GM23338 (cell line): ENCODE results near the gene BTBD18. TPM values are rescaled to one million over a fixed set of nuclear protein-coding genes. Genes with fewer than 3 reads are reported as not detected.

Experiments used
- ATAC-seq: fragments of 200-7000 bp; cut with Tn5 transposase; 3 replicates; pipeline ENCODE4 v1.9.1; 2020
- DNase-seq: peaks from one replicate; pipeline ENCODE4 v3.0.0-alpha.2; 2015; ENCODE audit warnings: low spot score
- H2AFZ ChIP-seq: fragments of 200-600 bp; sonication (generic); 2 replicates; pipeline ENCODE4 v1.8.0; 2016; ENCODE audit warnings: antibody characterized with exemption, mild to moderate bottlenecking, moderate library complexity
- H3F3A ChIP-seq: fragments of 200-600 bp; sonication (generic); replicated peaks from 2 replicates; pipeline ENCODE4 v1.8.0; 2017; ENCODE audit warnings: antibody characterized with exemption, mixed run types, low read depth
- H3K27ac ChIP-seq: fragments of 200-600 bp; sonication (generic); 2 replicates; pipeline ENCODE4 v1.6.1; 2016; ENCODE audit warnings: low read depth
- H3K27me3 ChIP-seq: fragments of 200-600 bp; sonication (generic); 2 replicates; pipeline ENCODE4 v1.8.0; 2016; ENCODE audit warnings: mild to moderate bottlenecking, mixed run types, moderate library complexity; ENCODE audit not compliant: insufficient read depth
- H3K36me3 ChIP-seq: fragments of 200-600 bp; sonication (generic); 2 replicates; pipeline ENCODE4 v1.8.0; 2016; ENCODE audit warnings: mild to moderate bottlenecking; ENCODE audit not compliant: insufficient read depth
- H3K4me1 ChIP-seq: fragments of 200-600 bp; sonication (generic); 2 replicates; pipeline ENCODE4 v1.8.0; 2016; ENCODE audit warnings: mild to moderate bottlenecking, moderate library complexity; ENCODE audit not compliant: insufficient read depth
- H3K4me2 ChIP-seq: fragments of 200-600 bp; sonication (generic); 2 replicates; pipeline ENCODE4 v1.7.1; 2017; ENCODE audit warnings: mixed run types
- H3K4me3 ChIP-seq: fragments of 200-600 bp; sonication (generic); 2 replicates; pipeline ENCODE4 v1.6.1; 2016; ENCODE audit warnings: mixed run types
- H3K79me2 ChIP-seq: fragments of 200-600 bp; sonication (generic); replicated peaks from 2 replicates; pipeline ENCODE4 v1.8.0; 2017; ENCODE audit warnings: mild to moderate bottlenecking; ENCODE audit not compliant: insufficient read depth
- H3K9me2 ChIP-seq: fragments of 200-600 bp; sonication (generic); 2 replicates; pipeline ENCODE4 v1.8.0; 2017; ENCODE audit not compliant: insufficient read depth
- H4K20me1 ChIP-seq: fragments of 200-600 bp; sonication (generic); replicated peaks from 2 replicates; pipeline ENCODE4 v1.8.0; 2017; ENCODE audit warnings: mild to moderate bottlenecking; ENCODE audit not compliant: insufficient read depth
- H3K27ac Mint-ChIP-seq: 2 replicates; pipeline ENCODE4 v1.8.0; 2020; ENCODE audit warnings: inconsistent platforms, mild to moderate bottlenecking, moderate library complexity, mixed read lengths
- H3K27me3 Mint-ChIP-seq: 3 replicates; pipeline ENCODE4 v1.8.0; 2022; ENCODE audit warnings: low read depth, mild to moderate bottlenecking, moderate library complexity, mixed read lengths, inconsistent platforms; ENCODE audit not compliant: insufficient read depth, poor library complexity
- H3K36me3 Mint-ChIP-seq: 3 replicates; pipeline ENCODE4 v1.8.0; 2021; ENCODE audit warnings: low read depth, mild to moderate bottlenecking, inconsistent platforms, moderate library complexity, mixed read lengths
- H3K4me1 Mint-ChIP-seq: 3 replicates; pipeline ENCODE4 v1.8.0; 2020; ENCODE audit warnings: mild to moderate bottlenecking, inconsistent platforms, mixed read lengths
- H3K4me3 Mint-ChIP-seq: 3 replicates; pipeline ENCODE4 v1.8.0; 2021; ENCODE audit warnings: moderate library complexity, mild to moderate bottlenecking, inconsistent platforms, mixed read lengths
- H3K9me3 Mint-ChIP-seq: 3 replicates; pipeline ENCODE4 v1.8.0; 2020; ENCODE audit warnings: moderate library complexity, mild to moderate bottlenecking, inconsistent platforms, mixed read lengths
- CREB1 ChIP-seq: fragments of 250-450 bp; sonication (Bioruptor Pico); IDR thresholded peaks from 2 replicates; pipeline ENCODE4 v1.5.0; 2020; ENCODE audit warnings: low read depth, mild to moderate bottlenecking, moderate library complexity
- CTCF ChIP-seq, 2 experiments: fragments of 200-600 bp in 1 of 2; sonication (generic) in 1 of 2; conservative IDR thresholded peaks; 2 replicates each; pipeline versions ENCODE4 v1.5.1 to v1.6.1; 2016 to 2017; ENCODE audit warnings: antibody characterized with exemption in 2 of 2, low read depth in 2 of 2, mild to moderate bottlenecking in 2 of 2, moderate library complexity in 1 of 2
- ETS1 ChIP-seq: IDR thresholded peaks from 2 replicates; pipeline ENCODE4 v1.6.1; 2016; ENCODE audit warnings: antibody characterized with exemption
- EZH2 ChIP-seq: fragments of 200-600 bp; sonication (generic); IDR thresholded peaks from one replicate; pipeline ENCODE4 v1.8.0; 2017; ENCODE audit warnings: antibody characterized with exemption, mild to moderate bottlenecking, low read depth; ENCODE audit not compliant: unreplicated experiment
- EZH2phosphoT487 ChIP-seq: fragments of 200-600 bp; sonication (generic); IDR thresholded peaks from one replicate; pipeline ENCODE4 v1.8.1; 2018; ENCODE audit warnings: antibody characterized with exemption; ENCODE audit not compliant: unreplicated experiment
- JUNB ChIP-seq: IDR thresholded peaks from one replicate; pipeline ENCODE4 v1.6.1; 2016; ENCODE audit warnings: antibody characterized with exemption; ENCODE audit not compliant: unreplicated experiment
- NANOG ChIP-seq: IDR thresholded peaks from 2 replicates; pipeline ENCODE4 v1.6.1; 2016; ENCODE audit warnings: antibody characterized with exemption, borderline replicate concordance
- POLR2AphosphoS5 ChIP-seq: IDR thresholded peaks from 2 replicates; pipeline ENCODE4 v1.6.1; 2016; ENCODE audit warnings: antibody characterized with exemption, low read depth
- REST ChIP-seq: IDR thresholded peaks from one replicate; pipeline ENCODE4 v1.6.1; 2018; ENCODE audit warnings: antibody characterized with exemption; ENCODE audit not compliant: unreplicated experiment
- STAT1 ChIP-seq: IDR thresholded peaks from one replicate; pipeline ENCODE4 v1.6.1; 2016; ENCODE audit warnings: antibody characterized with exemption; ENCODE audit not compliant: unreplicated experiment
- ZNF114 ChIP-seq: fragments of 250-450 bp; sonication (Bioruptor Pico); IDR thresholded peaks from 2 replicates; pipeline ENCODE4 v1.5.0; 2020; ENCODE audit warnings: mild to moderate bottlenecking, moderate library complexity
- ZNF331 ChIP-seq: fragments of 250-450 bp; sonication (Bioruptor Pico); IDR thresholded peaks from 2 replicates; pipeline ENCODE4 v1.5.0; 2020; ENCODE audit warnings: low read depth, mild to moderate bottlenecking, moderate library complexity
- ZNF462 ChIP-seq: fragments of 250-450 bp; sonication (Bioruptor Pico); IDR thresholded peaks from 2 replicates; pipeline ENCODE4 v1.5.0; 2020; ENCODE audit warnings: mild to moderate bottlenecking, moderate library complexity
- polyA plus RNA-seq: library from polyadenylated mRNA; unstranded; fragments of >200 nt; fragmentation: Nextera tagmentation; extraction: Ambion mirVana; gene quantifications from 2 replicates; pipeline ENCODE4 v1.2.1, GENCODE V29; 2016
- total RNA-seq: library from RNA; depleted of rRNA; stranded (reverse); fragments of >200 nt; shearing (Covaris generic); gene quantifications from 2 replicates; pipeline ENCODE4 v1.2.3, GENCODE V29; 2014

The BTBD18 gene
- total and polyA plus RNA-seq, 2 experiments from 2014 or later, result 0.29 TPM; not detected in 1

GRCh38 chr11:57792870-57793269, 41.3 kb upstream of the BTBD18 start:
- peaks cover 16% of the 10 kb centered on the region for H4K20me1 ChIP-seq
- peaks cover 18% of the 10 kb centered on the region for H3K4me1 ChIP-seq
- peak overlapping the region; percentile 77 for H3K27ac ChIP-seq
- no peak overlapping the region for H2AFZ ChIP-seq
- peaks cover 8% of the 10 kb centered on the region; the same call in 1 of the 2 replicates for H3F3A ChIP-seq
- peaks cover 85% of the 10 kb centered on the region for H3K79me2 ChIP-seq
- H3K4me3 Mint-ChIP-seq, result no peak overlapping the region
- ATAC-seq (no peak), DNase-seq (no peak)
- H3K4me3 ChIP-seq, result no peak overlapping the region
- peaks cover 45% of the 10 kb centered on the region for H3K36me3 Mint-ChIP-seq
- peaks cover 23% of the 10 kb centered on the region for H3K4me1 Mint-ChIP-seq
- TF ChIP-seq ETS1 (no peak), ZNF331 (CRISPR knock-in tag) (no peak), JUNB (no peak), REST (no peak), POLR2AphosphoS5 (no peak), CTCF (conservative IDR thresholded peaks at IDR 0.05; ENCODE audit: low read depth in 2 of 2) (no peak), EZH2 (no peak), STAT1 (no peak), ZNF114 (no peak), NANOG (no peak), CREB1 (CRISPR knock-in tag) (no peak), ZNF462 (CRISPR knock-in tag) (no peak), EZH2phosphoT487 (no peak)
- no peak overlapping the region for H3K4me2 ChIP-seq
- H3K9me2 ChIP-seq, result no peaks in the 10 kb centered on the region
- no peaks in the 10 kb centered on the region for H3K27me3 ChIP-seq
- no peaks in the 10 kb centered on the region for H3K9me3 Mint-ChIP-seq
- peak overlapping the region; percentile 24; the same call in 1 of the 2 replicates for H3K27ac Mint-ChIP-seq
- H3K36me3 ChIP-seq, result peaks cover 27% of the 10 kb centered on the region
- H3K27me3 Mint-ChIP-seq, result peaks cover 3% of the 10 kb centered on the region
